HCT116 (cell line): ENCODE measurements around the gene IRX2. TPM values are rescaled to one million over a fixed set of nuclear protein-coding genes. Genes with fewer than 3 reads are reported as not detected.

ENCODE experiments used
- ATAC-seq: fragments of 200-7000 bp; cut with Tn5 transposase; 2 replicates; pipeline ENCODE4 v1.9.1; 2020; ENCODE audit warnings: mild to moderate bottlenecking, moderate library complexity
- BruUV-seq: library from RNA; stranded (reverse); fragments of 400-500 nt; replicated peaks from 2 replicates; lab custom pipeline; 2021; lab: Mats Ljungman, UMichigan
- CTCF ChIA-PET: fragments of 300-600 bp; sonication (Branson Sonifier 250); formaldehyde crosslinking; loops from one replicate; lab custom pipeline; 2021; ENCODE audit warnings: antibody characterized with exemption; lab: Charles Lee
- POLR2A ChIA-PET: fragments of 300-600, 350-600 bp; sonication (Branson Sonifier 250); formaldehyde crosslinking; loops from one replicate; lab custom pipeline; 2021; ENCODE audit warnings: antibody characterized with exemption; lab: Charles Lee
- RAD21 ChIA-PET, 2 experiments: fragments of 300-600 bp; sonication (Branson Sonifier 250); formaldehyde crosslinking; loops; one replicate each; lab custom pipeline; 2023; ENCODE audit warnings: low total read pairs in 2 of 2; ENCODE audit not compliant: uncharacterized antibody in 2 of 2, unreplicated experiment in 2 of 2, low non-redundant PET in 1 of 2; lab: Charles Lee
- DNase-seq: peaks from one replicate; pipeline ENCODE4 v3.0.0-alpha.2; 2010; ENCODE audit warnings: low read depth, low spot score
- H2AFZ ChIP-seq: fragments of 200-600 bp; shearing (Covaris generic), sonication (generic); 2 replicates; pipeline ENCODE4 v1.6.1; 2017; ENCODE audit warnings: low read depth, mixed run types, mixed read lengths, antibody characterized with exemption, low read length; ENCODE audit not compliant: poor library complexity, severe bottlenecking
- H3K27ac ChIP-seq: 2 replicates; pipeline ENCODE4 v1.5.1; 2012; ENCODE audit warnings: low read depth, low read length
- H3K27me3 ChIP-seq: fragments of 200-600 bp; sonication (generic); 2 replicates; pipeline ENCODE4 v1.6.1; 2016; ENCODE audit warnings: mixed run types, low read length, mixed read lengths; ENCODE audit not compliant: insufficient read depth
- H3K36me3 ChIP-seq, 2 experiments: fragments of 200-500 bp in 1 of 2; fragments of 200-600 bp in 1 of 2; sonication (Bioruptor generic) in 1 of 2; sonication (generic) in 1 of 2; 2 replicates each; pipeline versions ENCODE4 v1.5.1 to v1.6.1; 2014 to 2016; ENCODE audit warnings: low read length in 2 of 2, inconsistent platforms in 1 of 2, mixed read lengths in 1 of 2, mixed run types in 1 of 2; ENCODE audit not compliant: insufficient read depth in 2 of 2, control insufficient read depth in 1 of 2
- H3K4me1 ChIP-seq, 2 experiments: fragments of 200-600 bp in 1 of 2; sonication (generic) in 1 of 2; 2 replicates each; pipeline versions ENCODE4 v1.5.1 to v1.6.1; 2012 to 2017; ENCODE audit warnings: low read length in 2 of 2, inconsistent platforms in 1 of 2, mild to moderate bottlenecking in 1 of 2, mixed read lengths in 1 of 2, mixed run types in 1 of 2, moderate library complexity in 1 of 2; ENCODE audit not compliant: insufficient read depth in 2 of 2, control insufficient read depth in 1 of 2
- H3K4me2 ChIP-seq: fragments of 200-600 bp; sonication (generic); 2 replicates; pipeline ENCODE4 v1.6.1; 2017; ENCODE audit warnings: mixed run types, low read length, mixed read lengths
- H3K4me3 ChIP-seq, 2 experiments: fragments of 200-600 bp in 1 of 2; sonication (generic) in 1 of 2; replicated peaks in 1 of 2; 2 replicates each; pipeline ENCODE4 v1.5.1; 2011 to 2016; ENCODE audit warnings: low read length in 2 of 2, control low read depth in 1 of 2, low read depth in 1 of 2, mild to moderate bottlenecking in 1 of 2, mixed read lengths in 1 of 2, mixed run types in 1 of 2
- H3K79me2 ChIP-seq: fragments of 200-600 bp; sonication (generic); 2 replicates; pipeline ENCODE4 v1.6.1; 2017; ENCODE audit warnings: mild to moderate bottlenecking, mixed run types, low read length, moderate library complexity, mixed read lengths; ENCODE audit not compliant: insufficient read depth
- H3K9ac ChIP-seq: fragments of 200-600 bp; sonication (generic); 2 replicates; pipeline ENCODE4 v1.6.1; 2016; ENCODE audit warnings: low read length, mixed read lengths
- H3K9me2 ChIP-seq: fragments of 200-600 bp; sonication (generic), shearing (Covaris generic); 2 replicates; pipeline ENCODE4 v1.6.1; 2017; ENCODE audit warnings: mixed run types, mild to moderate bottlenecking, moderate library complexity; ENCODE audit not compliant: insufficient read depth
- H3K9me3 ChIP-seq, 2 experiments: fragments of 200-500 bp in 1 of 2; fragments of 200-600 bp in 1 of 2; sonication (Bioruptor generic) in 1 of 2; sonication (generic) in 1 of 2; 2 replicates each; pipeline ENCODE4 v1.6.1; 2014 to 2017; ENCODE audit warnings: low read length in 2 of 2, mixed read lengths in 2 of 2, inconsistent platforms in 1 of 2, low read depth in 1 of 2, mild to moderate bottlenecking in 1 of 2, mixed run types in 1 of 2, moderate library complexity in 1 of 2; ENCODE audit not compliant: control insufficient read depth in 1 of 2, insufficient read depth in 1 of 2
- H4K20me1 ChIP-seq: fragments of 200-600 bp; sonication (generic), shearing (Covaris generic); 2 replicates; pipeline ENCODE4 v1.6.1; 2017; ENCODE audit warnings: mixed run types, mild to moderate bottlenecking, moderate library complexity; ENCODE audit not compliant: insufficient read depth
- ATF3 ChIP-seq: IDR thresholded peaks from 2 replicates; pipeline ENCODE4 v1.6.1; 2012
- CBX3 ChIP-seq: IDR thresholded peaks from 2 replicates; pipeline ENCODE4 v1.6.1; 2012; ENCODE audit warnings: low read depth
- CEBPB ChIP-seq: IDR thresholded peaks from 2 replicates; pipeline ENCODE4 v1.6.1; 2012; ENCODE audit warnings: low read depth
- CTCF ChIP-seq, 3 experiments: fragments of 200-600 bp in 1 of 3; sonication (generic) in 1 of 3; IDR thresholded peaks in 2 of 3; conservative IDR thresholded peaks in 1 of 3; 2 replicates each; pipeline ENCODE4 v1.5.1; 2012 to 2017; ENCODE audit warnings: low read depth in 2 of 3, low read length in 2 of 3, antibody characterized with exemption in 1 of 3, borderline replicate concordance in 1 of 3, control low read depth in 1 of 3, mild to moderate bottlenecking in 1 of 3, mixed read lengths in 1 of 3, mixed run types in 1 of 3, moderate library complexity in 1 of 3; ENCODE audit not compliant: insufficient read depth in 1 of 3
- EGR1 ChIP-seq: IDR thresholded peaks from 2 replicates; pipeline ENCODE4 v1.6.1; 2012; ENCODE audit warnings: low read depth
- ELF1 ChIP-seq: IDR thresholded peaks from 2 replicates; pipeline ENCODE4 v1.6.1; 2012; ENCODE audit warnings: low read depth, borderline replicate concordance
- EZH2phosphoT487 ChIP-seq: fragments of 200-600 bp; IDR thresholded peaks from 2 replicates; pipeline ENCODE4 v1.6.1; 2018; ENCODE audit warnings: antibody characterized with exemption, borderline replicate concordance
- JUND ChIP-seq: IDR thresholded peaks from 2 replicates; pipeline ENCODE4 v1.6.1; 2012
- MAX ChIP-seq: IDR thresholded peaks from 2 replicates; pipeline ENCODE4 v1.6.1; 2012
- POLR2AphosphoS5 ChIP-seq: IDR thresholded peaks from 2 replicates; pipeline ENCODE4 v1.6.1; 2011; ENCODE audit warnings: mild to moderate bottlenecking, low read depth, low read length, moderate library complexity
- RAD21 ChIP-seq: IDR thresholded peaks from 2 replicates; pipeline ENCODE4 v1.6.1; 2012; ENCODE audit warnings: low read depth, mild to moderate bottlenecking
- REST ChIP-seq: IDR thresholded peaks from 2 replicates; pipeline ENCODE4 v1.6.1; 2012; ENCODE audit warnings: low read depth
- SIN3A ChIP-seq: IDR thresholded peaks from 2 replicates; pipeline ENCODE4 v1.6.1; 2012; ENCODE audit warnings: low read depth
- SP1 ChIP-seq: IDR thresholded peaks from 2 replicates; pipeline ENCODE4 v1.6.1; 2012; ENCODE audit warnings: low read depth
- SRF ChIP-seq: IDR thresholded peaks from 2 replicates; pipeline ENCODE4 v1.6.1; 2012; ENCODE audit warnings: low read depth
- TCF7L2 ChIP-seq: IDR thresholded peaks from 2 replicates; pipeline ENCODE4 v1.7.0; 2011; ENCODE audit warnings: borderline replicate concordance, inconsistent platforms; ENCODE audit not compliant: insufficient read depth, insufficient read length; ENCODE audit errors: extremely low read depth
- YY1 ChIP-seq: IDR thresholded peaks from 2 replicates; pipeline ENCODE4 v1.6.1; 2011; ENCODE audit warnings: low read length, low read depth, moderate library complexity, mild to moderate bottlenecking; ENCODE audit not compliant: insufficient replicate concordance; ENCODE audit errors: extremely low read depth
- intact Hi-C: fragments of 100-400 bp; cut with micrococcal nuclease; formaldehyde crosslinking; loops from 2 replicates; pipeline ENCODE4 v1.10.0; 2022
- total RNA-seq: library from RNA; stranded (reverse); gene quantifications from one replicate; pipeline ENCODE4 v1.2.1, GENCODE V29; 2021; ENCODE audit not compliant: unreplicated experiment

Gene IRX2
- total RNA-seq, 1 experiment from 2014 or later: not detected

GRCh38 chr5:2710910-2711309 lies 40.6 kb downstream of the IRX2 start (continued):
- TF ChIP-seq ATF3 (no peak), SIN3A (no peak), YY1 (no peak), CTCF (IDR thresholded peaks at IDR 0.05 in 2 of 3, conservative IDR thresholded peaks at IDR 0.05 in 1 of 3; ENCODE audit: borderline replicate concordance in 1 of 3, insufficient read depth in 1 of 3, low read depth in 2 of 3, low read length in 2 of 3) (no peak), ELF1 (no peak), JUND (no peak), CBX3 (no peak), SRF (no peak)

- POLR2A ChIA-PET: no interaction called here
- no peak overlapping the region for H3K4me3 ChIP-seq
- H2AFZ ChIP-seq: no peak overlapping the region
- no peak overlapping the region for H3K27ac ChIP-seq
- TF ChIP-seq SIN3A (no peak), POLR2AphosphoS5 (no peak), SP1 (no peak), ELF1 (no peak), CBX3 (no peak), TCF7L2 (no peak), JUND (no peak), CEBPB (no peak), MAX (no peak), EZH2phosphoT487 (no peak), REST (no peak), RAD21 (no peak), YY1 (no peak), EGR1 (no peak), ATF3 (no peak)
- RAD21 ChIA-PET: no interaction called here
- H3K9ac ChIP-seq: no peak overlapping the region
- no peaks in the 10 kb centered on the region for H3K9me2 ChIP-seq
- no peaks in the 10 kb centered on the region for H3K4me1 ChIP-seq
- ATAC-seq (no peak), DNase-seq (no peak)
- H3K36me3 ChIP-seq: no peaks in the 10 kb centered on the region
- intact Hi-C loops: no loop called here
- CTCF ChIA-PET: no interaction called here
- no peaks in the 10 kb centered on the region for H3K79me2 ChIP-seq
- no peaks in the 10 kb centered on the region for H3K27me3 ChIP-seq
- no TSS peak for BruUV-seq
- H4K20me1 ChIP-seq: no peaks in the 10 kb centered on the region
- peaks cover 8 to 18% of the 10 kb centered on the region in 2 experiments; a peak in 2 of 4 replicates for H3K9me3 ChIP-seq
- no peak overlapping the region for H3K4me2 ChIP-seq
Observed at GRCh38 chr5:2709976-2710689, 41.3 kb downstream of the IRX2 start.
